Fibroblast of skin of left biceps (primary cell): ENCODE data around the gene SHH.

Experiments
- DNase-seq, 2 experiments: peaks; one replicate each; pipeline ENCODE4 v3.0.0-alpha.2; 2013; ENCODE audit warnings: low read depth in 2 of 2

SHH gene

GRCh38 chr7:155792315-155792960, 19.8 kb downstream of the SHH start:
- DNase-seq = no peak

GRCh38 chr7:155791836-155792235, 20.4 kb downstream of the SHH start:
- no peak for DNase-seq

- no peak for DNase-seq
Measured at GRCh38 chr7:155791214-155791737, 21.0 kb downstream of the SHH start.

GRCh38 chr7:155790666-155791065, 21.6 kb downstream of the SHH start:
- no peak for DNase-seq

- no peak for DNase-seq
Measured at GRCh38 chr7:155789001-155789725, 23.1 kb downstream of the SHH start.

- DNase-seq = no peak
Measured at GRCh38 chr7:155788616-155789000, 23.7 kb downstream of the SHH start.

- DNase-seq = no peak
Measured at GRCh38 chr7:155787171-155787851, 25.0 kb downstream of the SHH start.

- DNase-seq = no peak
Measured at GRCh38 chr7:155786491-155786890, 25.8 kb downstream of the SHH start.

- no peak for DNase-seq
Measured at GRCh38 chr7:155785536-155785935, 26.7 kb downstream of the SHH start.

- DNase-seq = no peak
Measured at GRCh38 chr7:155782466-155782865, 29.8 kb downstream of the SHH start.

- no peak for DNase-seq
Measured at GRCh38 chr7:155781433-155781832, 30.8 kb downstream of the SHH start.

GRCh38 chr7:155780884-155781283, 31.4 kb downstream of the SHH start:
- no peak for DNase-seq

- no peak for DNase-seq
Measured at GRCh38 chr7:155778349-155778748, 33.9 kb downstream of the SHH start.

- no peak for DNase-seq
Measured at GRCh38 chr7:155776606-155777005, 35.7 kb downstream of the SHH start.

GRCh38 chr7:155775691-155776090, 36.6 kb downstream of the SHH start:
- no peak for DNase-seq

GRCh38 chr7:155774947-155775346, 37.3 kb downstream of the SHH start:
- DNase-seq = no peak

GRCh38 chr7:155773531-155773930, 38.7 kb downstream of the SHH start:
- DNase-seq = no peak

GRCh38 chr7:155770241-155770640, 42.0 kb downstream of the SHH start:
- no peak for DNase-seq

- DNase-seq = peak; percentile 23 to 37
Measured at GRCh38 chr7:155769701-155770100, 42.6 kb downstream of the SHH start.

GRCh38 chr7:155766966-155767916, 45.0 kb downstream of the SHH start:
- no peak for DNase-seq

- no peak for DNase-seq
Measured at GRCh38 chr7:155766386-155766785, 45.9 kb downstream of the SHH start.

- DNase-seq = no peak
Measured at GRCh38 chr7:155765458-155765857, 46.8 kb downstream of the SHH start.
